Prostate gland (tissue), 2 donors: Measurements from ENCODE around the gene DNAJB4. TPM values are rescaled to one million over a fixed set of nuclear protein-coding genes. Genes with fewer than 3 reads are reported as not detected.

ENCODE experiments used
- DNase-seq: peaks from one replicate; pipeline ENCODE4 v3.0.0-alpha.2; 2019; ENCODE audit warnings: low spot score
- H3K27ac ChIP-seq, 2 donors: fragments of 200-600 bp; sonication (generic); 2 replicates each; pipeline ENCODE4 v1.5.1; 2017 to 2019
- H3K27me3 ChIP-seq: fragments of 200-600 bp; sonication (generic); replicated peaks from 2 replicates; pipeline ENCODE4 v1.5.1; 2019; ENCODE audit not compliant: insufficient read depth
- H3K36me3 ChIP-seq, 2 donors: fragments of 200-600 bp; sonication (generic); 1 replicate in 1 of 2; 2 replicates in 1 of 2; pipeline versions ENCODE4 v1.5.1 to v1.8.1; 2017 to 2019
- H3K4me1 ChIP-seq: fragments of 200-600 bp; sonication (generic); replicated peaks from 2 replicates; pipeline ENCODE4 v1.5.1; 2019
- H3K4me3 ChIP-seq, 2 donors: fragments of 200-600 bp; sonication (generic); 2 replicates each; pipeline ENCODE4 v1.5.1; 2017 to 2019
- H3K9me3 ChIP-seq: fragments of 200-600 bp; sonication (generic); 2 replicates; pipeline ENCODE4 v1.5.1; 2017
- CTCF ChIP-seq, 4 experiments: fragments of 200-600 bp in 2 of 4; fragments of 450-650 bp in 2 of 4; sonication (generic) in 2 of 4; IDR thresholded peaks; 1 replicate in 3 of 4; 2 replicates in 1 of 4; pipeline ENCODE4 v1.5.1; 2016 to 2019; ENCODE audit warnings: antibody characterized with exemption in 4 of 4, mild to moderate bottlenecking in 2 of 4, moderate library complexity in 2 of 4
- POLR2A ChIP-seq: fragments of 450-650 bp; IDR thresholded peaks from one replicate; pipeline ENCODE4 v1.6.1; 2016; ENCODE audit warnings: antibody characterized with exemption, mild to moderate bottlenecking
- POLR2AphosphoS5 ChIP-seq: sonication (generic); formaldehyde crosslinking; IDR thresholded peaks from one replicate; pipeline ENCODE4 v1.6.1; 2017; ENCODE audit warnings: antibody characterized with exemption
- WGBS: methylation state at CpG from one replicate; pipeline ENCODE4 v1.1.5; 2018; 5-methylcytosine and 5-hydroxymethylcytosine counted together
- intact Hi-C: fragments of 100-400 bp; cut with DNase I; formaldehyde crosslinking; loops from one replicate; pipeline ENCODE4 v1.14.2; 2022
- total RNA-seq, 2 donors: library from RNA; depleted of rRNA; stranded (reverse); fragments of >200 nt; gene quantifications; one replicate each; pipeline ENCODE4 v1.1.0, GENCODE V29; 2016

The DNAJB4 gene
- total RNA-seq, 2 donors from 2014 or later: 15.8 to 22.8 TPM

- intact Hi-C loops: no loop called here
- H3K36me3 ChIP-seq: peaks cover 8 to 18% of the 10 kb centered on the region in 2 donors
- no peak overlapping the region for H3K4me3 ChIP-seq
- no peaks in the 10 kb centered on the region for H3K9me3 ChIP-seq
- TF ChIP-seq CTCF (IDR thresholded peaks at IDR 0.05): no peak
- no peak for TF ChIP-seq POLR2AphosphoS5
- TF ChIP-seq POLR2A: no peak
- no peaks in the 10 kb centered on the region for H3K4me1 ChIP-seq
- DNase-seq: no peak
- WGBS: 90% methylated on average over 2 of the region's 2 CpGs
- no peaks in the 10 kb centered on the region for H3K27me3 ChIP-seq
- H3K27ac ChIP-seq: no peak overlapping the region
These were observed 43.3 kb upstream of the DNAJB4 start for GRCh38 chr1:77961392-77961791.

GRCh38 chr1:77966291-77966690, 38.4 kb upstream of the DNAJB4 start:
- Histone ChIP-seq H3K4me3 (no peak overlapping the region), H3K36me3 (peaks cover 8 to 11% of the 10 kb centered on the region in 2 donors), H3K9me3 (no peaks in the 10 kb centered on the region), H3K27ac (no peak overlapping the region), H3K4me1 (no peaks in the 10 kb centered on the region), H3K27me3 (no peaks in the 10 kb centered on the region)
- DNase-seq: no peak
- WGBS: 64% methylated on average over 3 of the region's 3 CpGs
- no peak for TF ChIP-seq POLR2AphosphoS5
- TF ChIP-seq CTCF (IDR thresholded peaks at IDR 0.05): no peak
- no peak for TF ChIP-seq POLR2A
- intact Hi-C loops: no loop called here

GRCh38 chr1:77970192-77970591, 34.5 kb upstream of the DNAJB4 start:
- H3K27me3 ChIP-seq: no peaks in the 10 kb centered on the region
- TF ChIP-seq CTCF (IDR thresholded peaks at IDR 0.05): no peak
- TF ChIP-seq POLR2AphosphoS5: no peak
- no peak for TF ChIP-seq POLR2A
- no peak overlapping the region for H3K27ac ChIP-seq
- H3K36me3 ChIP-seq: peaks cover 5 to 8% of the 10 kb centered on the region in 2 donors
- no peaks in the 10 kb centered on the region for H3K9me3 ChIP-seq
- H3K4me3 ChIP-seq: no peak overlapping the region
- peaks cover 5% of the 10 kb centered on the region for H3K4me1 ChIP-seq
- intact Hi-C loops: loop anchor here (10.0 kb wide), 1 partner anchor 145 kb away; no protein-coding TSS in a partner anchor
- WGBS: 77% methylated on average over 1 of the region's 1 CpG
- DNase-seq: no peak

GRCh38 chr1:77972080-77972479, 32.7 kb upstream of the DNAJB4 start:
- peaks cover 10% of the 10 kb centered on the region for H3K4me1 ChIP-seq
- no peaks in the 10 kb centered on the region for H3K27me3 ChIP-seq
- WGBS: 77% methylated on average over 3 of the region's 3 CpGs
- H3K4me3 ChIP-seq: no peak overlapping the region
- H3K36me3 ChIP-seq: no peaks in the 10 kb centered on the region
- no peak for DNase-seq
- TF ChIP-seq POLR2A (no peak), POLR2AphosphoS5 (no peak), CTCF (IDR thresholded peaks at IDR 0.05) (no peak)
- intact Hi-C loops: loop anchor here (10.0 kb wide), 1 partner anchor 147 kb away; no protein-coding TSS in a partner anchor
- H3K27ac ChIP-seq: no peak overlapping the region
- no peaks in the 10 kb centered on the region for H3K9me3 ChIP-seq

- TF ChIP-seq POLR2A: no peak
- TF ChIP-seq POLR2AphosphoS5: no peak
- TF ChIP-seq CTCF (IDR thresholded peaks at IDR 0.05): no peak
- Histone ChIP-seq H3K4me1 (peaks cover 14% of the 10 kb centered on the region), H3K4me3 (no peak overlapping the region), H3K27ac (no peak overlapping the region), H3K27me3 (no peaks in the 10 kb centered on the region), H3K36me3 (no peaks in the 10 kb centered on the region), H3K9me3 (no peaks in the 10 kb centered on the region)
- intact Hi-C loops: loop anchor here (5.0 to 10.0 kb wide), 4 partner anchors 72 to 293 kb away; partner anchors contain the start of genes GIPC2 and ZZZ3
- 34% methylated on average over 4 of the region's 4 CpGs for whole genome bisulfite sequencing
- no peak for DNase-seq
These were observed 29.4 kb upstream of the DNAJB4 start for GRCh38 chr1:77975386-77975785.
